GM12891 (cell line): ENCODE data around the gene CHPF2.

Source experiments
- PAX5 ChIP-seq: IDR thresholded peaks from 2 replicates; pipeline ENCODE4 v1.6.1; 2011; ENCODE audit warnings: low read length, moderate library complexity, mild to moderate bottlenecking; ENCODE audit not compliant: insufficient read depth, severe bottlenecking
- POLR2A ChIP-seq: IDR thresholded peaks from 2 replicates; pipeline ENCODE4 v1.6.1; 2011; ENCODE audit warnings: low read depth, low read length, control low read depth
- POLR2AphosphoS5 ChIP-seq: IDR thresholded peaks from 2 replicates; pipeline ENCODE4 v1.6.1; 2011; ENCODE audit warnings: low read depth, low read length, control low read depth
- SPI1 ChIP-seq: IDR thresholded peaks from 2 replicates; pipeline ENCODE4 v1.6.1; 2011; ENCODE audit warnings: low read depth, low read length, control low read depth
- TAF1 ChIP-seq: IDR thresholded peaks from 2 replicates; pipeline ENCODE4 v1.6.1; 2011; ENCODE audit warnings: low read depth, low read length, control low read depth

- TF ChIP-seq POLR2A (no peak), TAF1 (no peak), POLR2AphosphoS5 (no peak), SPI1 (no peak), PAX5 (no peak)
Measured at GRCh38 chr7:151261529-151261928, 29.2 kb downstream of the CHPF2 start.
